SU-DHL-6 (cell line): Measurements from ENCODE around the gene C5orf22.
"Not testable (repeated sequence)": the region's sequence is repeated elsewhere in the genome, so short reads cannot be mapped to it uniquely, and the experiment has no call there.

Source experiments
- H2AFZ ChIP-seq: fragments of 200-600 bp; sonication (generic); 2 replicates; pipeline ENCODE4 v1.6.1; 2014; ENCODE audit warnings: low read depth, mild to moderate bottlenecking, moderate library complexity, mixed read lengths, antibody characterized with exemption, low read length; ENCODE audit not compliant: severe bottlenecking
- H3F3A ChIP-seq: fragments of 200-600 bp; shearing (Covaris generic); 2 replicates; pipeline ENCODE4 v1.6.0; 2016; ENCODE audit warnings: antibody characterized with exemption, mild to moderate bottlenecking; ENCODE audit not compliant: insufficient read depth
- H3K27ac ChIP-seq: fragments of 200-600 bp; sonication (generic); 2 replicates; pipeline ENCODE4 v1.5.1; 2016; ENCODE audit warnings: low read depth, mild to moderate bottlenecking, low read length, moderate library complexity, mixed read lengths
- H3K27me3 ChIP-seq: fragments of 200-600 bp; sonication (generic), shearing (Covaris generic); 2 replicates; pipeline ENCODE4 v1.6.0; 2014; ENCODE audit warnings: mild to moderate bottlenecking, low read length
- H3K36me3 ChIP-seq: fragments of 200-600 bp; sonication (generic); 2 replicates; pipeline ENCODE4 v1.6.1; 2014; ENCODE audit warnings: mild to moderate bottlenecking, low read length, mixed read lengths
- H3K4me2 ChIP-seq: fragments of 300-600, 200-600 bp; shearing (Covaris generic), sonication (generic); 2 replicates; pipeline ENCODE4 v1.6.0; 2014; ENCODE audit warnings: low read length, low read depth, mild to moderate bottlenecking; ENCODE audit not compliant: poor library complexity, severe bottlenecking
- H3K4me3 ChIP-seq: fragments of 200-600 bp; sonication (generic); 2 replicates; pipeline ENCODE4 v1.5.1; 2014; ENCODE audit warnings: antibody characterized with exemption, low read length, mild to moderate bottlenecking, mixed read lengths; ENCODE audit not compliant: insufficient read depth, poor library complexity, severe bottlenecking
- H3K79me2 ChIP-seq: fragments of 200-600 bp; sonication (generic); 2 replicates; pipeline ENCODE4 v1.6.1; 2014; ENCODE audit warnings: mild to moderate bottlenecking, low read length, moderate library complexity; ENCODE audit not compliant: insufficient read depth
- H3K9ac ChIP-seq: fragments of 200-600 bp; sonication (generic); 2 replicates; pipeline ENCODE4 v1.7.0; 2014; ENCODE audit warnings: mild to moderate bottlenecking, low read length
- H3K9me2 ChIP-seq: fragments of 200-600 bp; sonication (generic); replicated peaks from 2 replicates; pipeline ENCODE4 v1.6.1; 2014; ENCODE audit warnings: low read length; ENCODE audit not compliant: insufficient read depth
- H3K9me3 ChIP-seq: fragments of 200-600 bp; sonication (generic); 2 replicates; pipeline ENCODE4 v1.6.1; 2014; ENCODE audit warnings: low read length, mixed read lengths; ENCODE audit not compliant: insufficient read depth
- H4K20me1 ChIP-seq: fragments of 200-600 bp; sonication (generic); 2 replicates; pipeline ENCODE4 v1.6.1; 2014; ENCODE audit warnings: low read depth, mild to moderate bottlenecking, antibody characterized with exemption, low read length, moderate library complexity, mixed read lengths
- EZH2phosphoT487 ChIP-seq: fragments of 200-600 bp; sonication (generic), shearing (Covaris generic); conservative IDR thresholded peaks from 2 replicates; pipeline ENCODE4 v1.6.1; 2018; ENCODE audit warnings: mild to moderate bottlenecking, antibody characterized with exemption, low read length, moderate library complexity, mixed read lengths
- TF ChIP-seq, protein P1 (sequence below): fragments of 200-600 bp; sonication (generic); IDR thresholded peaks from one replicate; pipeline ENCODE4 v1.5.1; 2017; ENCODE audit warnings: antibody characterized with exemption, mild to moderate bottlenecking, low read length, moderate library complexity; ENCODE audit not compliant: insufficient read depth, poor library complexity, severe bottlenecking

Gene C5orf22

DNA sequence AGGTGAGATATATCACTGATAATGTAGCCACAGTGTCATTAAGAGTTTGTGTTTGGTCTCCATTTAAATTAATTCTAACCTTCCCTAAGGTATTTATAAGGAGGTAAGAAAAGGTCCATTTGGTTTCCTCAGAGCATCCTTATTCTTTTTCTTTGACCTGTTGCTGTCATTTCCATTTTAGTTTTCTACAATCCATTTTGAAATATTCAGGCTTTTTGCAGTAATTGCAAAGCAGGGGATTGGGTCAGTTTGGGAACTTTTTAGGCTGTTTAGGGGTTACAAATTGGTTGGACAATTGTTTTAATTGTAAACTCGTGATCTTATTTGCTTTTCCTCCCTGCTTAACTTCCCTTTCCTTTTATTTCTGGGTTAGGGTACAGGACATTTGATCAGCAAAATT lies 64.3 kb downstream of the C5orf22 start:
- H3K4me3 ChIP-seq: no peak overlapping the region
- no peaks in the 10 kb centered on the region for H3K36me3 ChIP-seq

DNA sequence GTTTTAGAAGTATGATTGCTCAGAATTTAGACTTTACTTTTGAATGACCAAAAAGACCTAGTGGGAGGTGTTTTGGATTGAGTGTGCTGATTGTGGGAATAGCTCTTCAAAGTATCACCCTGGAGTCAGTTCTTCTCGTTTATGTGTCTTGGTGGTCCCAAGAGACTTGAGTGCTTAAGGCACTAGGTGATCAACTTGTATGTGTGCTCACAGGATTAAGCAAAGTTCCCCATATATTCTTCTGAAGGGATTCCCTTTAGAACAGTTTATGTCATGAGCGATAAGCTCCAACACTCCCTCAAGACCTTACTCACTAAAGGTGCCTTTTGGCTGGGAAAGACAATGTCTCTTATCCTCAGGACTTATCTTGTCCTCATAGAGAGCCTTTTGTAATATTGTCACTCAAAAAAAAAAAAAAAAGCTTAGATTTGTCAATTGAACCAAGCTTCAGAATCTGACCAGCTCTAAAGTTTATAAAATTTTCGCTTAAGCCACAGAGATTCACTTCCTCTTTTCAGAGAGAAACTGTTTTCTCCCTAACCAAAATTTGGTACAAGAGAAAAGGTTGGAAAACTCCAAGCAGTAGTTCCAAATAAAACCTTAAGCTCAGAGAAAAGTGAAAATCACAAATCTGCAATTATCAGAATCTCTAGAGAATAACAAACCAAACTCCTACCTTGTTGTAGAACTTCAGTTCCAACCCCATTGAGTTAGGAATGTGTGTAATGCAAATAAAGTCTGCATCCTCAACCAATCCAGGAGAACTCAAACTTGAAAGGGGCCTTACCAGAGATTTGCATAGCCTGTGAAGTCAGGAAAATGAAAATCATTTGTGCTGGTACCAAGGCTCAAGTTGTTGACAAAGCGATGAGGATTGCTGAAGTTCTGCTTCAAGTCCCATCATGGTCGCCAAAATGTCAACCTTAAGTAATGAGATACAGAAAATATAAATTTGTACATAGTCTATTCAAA lies 66.8 kb downstream of the C5orf22 start:
- no peaks in the 10 kb centered on the region for H3F3A ChIP-seq
- H3K9me3 ChIP-seq: no peaks in the 10 kb centered on the region
- no peak overlapping the region for H3K9ac ChIP-seq
- no peak overlapping the region for H2AFZ ChIP-seq
- TF ChIP-seq, protein P1, sequence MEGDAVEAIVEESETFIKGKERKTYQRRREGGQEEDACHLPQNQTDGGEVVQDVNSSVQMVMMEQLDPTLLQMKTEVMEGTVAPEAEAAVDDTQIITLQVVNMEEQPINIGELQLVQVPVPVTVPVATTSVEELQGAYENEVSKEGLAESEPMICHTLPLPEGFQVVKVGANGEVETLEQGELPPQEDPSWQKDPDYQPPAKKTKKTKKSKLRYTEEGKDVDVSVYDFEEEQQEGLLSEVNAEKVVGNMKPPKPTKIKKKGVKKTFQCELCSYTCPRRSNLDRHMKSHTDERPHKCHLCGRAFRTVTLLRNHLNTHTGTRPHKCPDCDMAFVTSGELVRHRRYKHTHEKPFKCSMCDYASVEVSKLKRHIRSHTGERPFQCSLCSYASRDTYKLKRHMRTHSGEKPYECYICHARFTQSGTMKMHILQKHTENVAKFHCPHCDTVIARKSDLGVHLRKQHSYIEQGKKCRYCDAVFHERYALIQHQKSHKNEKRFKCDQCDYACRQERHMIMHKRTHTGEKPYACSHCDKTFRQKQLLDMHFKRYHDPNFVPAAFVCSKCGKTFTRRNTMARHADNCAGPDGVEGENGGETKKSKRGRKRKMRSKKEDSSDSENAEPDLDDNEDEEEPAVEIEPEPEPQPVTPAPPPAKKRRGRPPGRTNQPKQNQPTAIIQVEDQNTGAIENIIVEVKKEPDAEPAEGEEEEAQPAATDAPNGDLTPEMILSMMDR: no peak
- TF ChIP-seq EZH2phosphoT487: no peak
- H3K4me3 ChIP-seq: no peak overlapping the region
- no peak overlapping the region for H3K4me2 ChIP-seq
- H4K20me1 ChIP-seq: no peaks in the 10 kb centered on the region
- H3K36me3 ChIP-seq: no peaks in the 10 kb centered on the region
- no peaks in the 10 kb centered on the region for H3K79me2 ChIP-seq
- H3K9me2 ChIP-seq: no peaks in the 10 kb centered on the region
- H3K27ac ChIP-seq: no peak overlapping the region
- H3K27me3 ChIP-seq: no peaks in the 10 kb centered on the region

More for the DNA sequence above, 64.3 kb downstream of the C5orf22 start:
- Histone ChIP-seq H3K9ac (no peak overlapping the region), H4K20me1 (no peaks in the 10 kb centered on the region), H3K27ac (no peak overlapping the region), H3K27me3 (no peaks in the 10 kb centered on the region), H3F3A (no peaks in the 10 kb centered on the region), H2AFZ (no peak overlapping the region), H3K9me2 (no peaks in the 10 kb centered on the region), H3K4me2 (no peak overlapping the region), H3K79me2 (no peaks in the 10 kb centered on the region), H3K9me3 (no peaks in the 10 kb centered on the region)
- TF ChIP-seq, protein P1: no peak
- TF ChIP-seq EZH2phosphoT487: no peak

DNA sequence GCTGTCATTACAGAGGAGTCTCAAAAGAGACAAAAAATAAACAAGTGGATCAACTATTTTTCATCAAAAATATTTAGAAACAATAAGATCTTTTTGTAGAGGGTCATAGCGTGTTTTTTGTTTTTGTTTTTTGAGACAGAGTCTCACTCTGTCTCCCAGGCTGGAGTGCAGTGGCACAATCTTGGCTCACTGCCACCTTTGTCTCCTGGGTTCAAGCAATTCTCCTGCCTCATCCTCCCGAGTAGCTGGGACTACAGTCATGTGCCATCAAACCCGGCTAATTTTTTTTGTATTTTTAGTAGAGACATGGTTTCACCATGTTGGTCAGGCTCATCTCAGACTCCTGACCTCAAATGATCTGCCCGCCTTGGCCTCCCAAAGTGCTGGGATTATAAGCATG lies 70.2 kb downstream of the C5orf22 start:
- not testable (repeated sequence) for H3K9me2 ChIP-seq, H3K4me3 ChIP-seq, H3K27ac ChIP-seq, H4K20me1 ChIP-seq, H3K9ac ChIP-seq, H3K79me2 ChIP-seq, H3K36me3 ChIP-seq, H3K27me3 ChIP-seq, H3F3A ChIP-seq, H3K4me2 ChIP-seq, H3K9me3 ChIP-seq, H2AFZ ChIP-seq

DNA sequence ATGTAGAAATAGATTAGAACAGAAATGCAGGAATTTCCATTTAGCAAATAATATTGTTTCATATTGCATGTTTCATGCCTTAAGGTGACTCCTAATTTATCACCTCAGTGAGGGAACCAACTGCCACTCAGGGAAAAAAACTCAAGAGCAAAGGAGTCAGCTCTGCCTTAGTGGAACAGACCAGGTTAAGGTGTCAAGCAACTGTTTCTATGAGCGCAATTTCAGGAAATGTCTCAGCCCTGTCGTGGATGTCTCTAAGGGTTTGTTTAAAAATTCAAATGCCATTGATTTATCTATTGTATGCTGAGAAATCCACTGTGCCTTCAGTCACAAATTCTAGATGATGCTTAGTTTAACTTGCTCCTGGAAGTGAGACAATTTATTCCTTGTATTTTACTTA lies 72.1 kb downstream of the C5orf22 start:
- Histone ChIP-seq H3K4me3 (no peak overlapping the region), H3K4me2 (no peak overlapping the region), H3F3A (no peaks in the 10 kb centered on the region), H3K9me2 (no peaks in the 10 kb centered on the region), H3K27ac (no peak overlapping the region), H3K79me2 (no peaks in the 10 kb centered on the region), H2AFZ (no peak overlapping the region), H4K20me1 (no peaks in the 10 kb centered on the region), H3K27me3 (no peaks in the 10 kb centered on the region), H3K9ac (no peak overlapping the region), H3K9me3 (no peaks in the 10 kb centered on the region), H3K36me3 (no peaks in the 10 kb centered on the region)
- no peak for TF ChIP-seq EZH2phosphoT487
- TF ChIP-seq, protein P1: no peak
